ENCODE results near the gene RBKS.

The RBKS gene

GRCh38 chr2:27737676-27738348, 152.4 kb downstream of the RBKS start:
- no peak for TF ChIP-seq SPI1 (IDR thresholded peaks at IDR 0.05; ENCODE audit: borderline replicate concordance, low read depth)
- TF ChIP-seq POLR2AphosphoS5 (IDR thresholded peaks at IDR 0.05; ENCODE audit: low read depth), result no peak
- no peak for TF ChIP-seq REST (IDR thresholded peaks at IDR 0.05; ENCODE audit: insufficient replicate concordance, low read depth)
- TF ChIP-seq, protein P1, sequence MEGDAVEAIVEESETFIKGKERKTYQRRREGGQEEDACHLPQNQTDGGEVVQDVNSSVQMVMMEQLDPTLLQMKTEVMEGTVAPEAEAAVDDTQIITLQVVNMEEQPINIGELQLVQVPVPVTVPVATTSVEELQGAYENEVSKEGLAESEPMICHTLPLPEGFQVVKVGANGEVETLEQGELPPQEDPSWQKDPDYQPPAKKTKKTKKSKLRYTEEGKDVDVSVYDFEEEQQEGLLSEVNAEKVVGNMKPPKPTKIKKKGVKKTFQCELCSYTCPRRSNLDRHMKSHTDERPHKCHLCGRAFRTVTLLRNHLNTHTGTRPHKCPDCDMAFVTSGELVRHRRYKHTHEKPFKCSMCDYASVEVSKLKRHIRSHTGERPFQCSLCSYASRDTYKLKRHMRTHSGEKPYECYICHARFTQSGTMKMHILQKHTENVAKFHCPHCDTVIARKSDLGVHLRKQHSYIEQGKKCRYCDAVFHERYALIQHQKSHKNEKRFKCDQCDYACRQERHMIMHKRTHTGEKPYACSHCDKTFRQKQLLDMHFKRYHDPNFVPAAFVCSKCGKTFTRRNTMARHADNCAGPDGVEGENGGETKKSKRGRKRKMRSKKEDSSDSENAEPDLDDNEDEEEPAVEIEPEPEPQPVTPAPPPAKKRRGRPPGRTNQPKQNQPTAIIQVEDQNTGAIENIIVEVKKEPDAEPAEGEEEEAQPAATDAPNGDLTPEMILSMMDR (IDR thresholded peaks at IDR 0.05; ENCODE audit: insufficient read depth, low read length), result no peak
- no peak for TF ChIP-seq GABPA (IDR thresholded peaks at IDR 0.05; ENCODE audit: low read depth)
- H3K27me3 ChIP-seq (ENCODE audit: insufficient read depth, poor library complexity, severe bottlenecking), result no peaks in the 10 kb centered on the region
- no peak for DNase-seq (ENCODE audit: low read depth in 1 of 2, low spot score in 1 of 2)
- H3K27ac ChIP-seq (replicated peaks), result no peak overlapping the region
- H3K4me3 ChIP-seq (replicated peaks; ENCODE audit: insufficient read depth, low read length), result no peak overlapping the region

GRCh38 chr2:27736890-27737204, 153.3 kb downstream of the RBKS start:
- TF ChIP-seq POLR2AphosphoS5 (IDR thresholded peaks at IDR 0.05; ENCODE audit: low read depth), result no peak
- TF ChIP-seq, protein P1 (IDR thresholded peaks at IDR 0.05; ENCODE audit: insufficient read depth, low read length), result no peak
- no peak for TF ChIP-seq GABPA (IDR thresholded peaks at IDR 0.05; ENCODE audit: low read depth)
- no peak for TF ChIP-seq REST (IDR thresholded peaks at IDR 0.05; ENCODE audit: insufficient replicate concordance, low read depth)
- Histone ChIP-seq H3K27me3 (ENCODE audit: insufficient read depth, poor library complexity, severe bottlenecking) (no peaks in the 10 kb centered on the region), H3K27ac (replicated peaks) (no peak overlapping the region), H3K4me3 (replicated peaks; ENCODE audit: insufficient read depth, low read length) (no peak overlapping the region)
- DNase-seq (ENCODE audit: low read depth in 1 of 2, low spot score in 1 of 2), result no peak

DNA sequence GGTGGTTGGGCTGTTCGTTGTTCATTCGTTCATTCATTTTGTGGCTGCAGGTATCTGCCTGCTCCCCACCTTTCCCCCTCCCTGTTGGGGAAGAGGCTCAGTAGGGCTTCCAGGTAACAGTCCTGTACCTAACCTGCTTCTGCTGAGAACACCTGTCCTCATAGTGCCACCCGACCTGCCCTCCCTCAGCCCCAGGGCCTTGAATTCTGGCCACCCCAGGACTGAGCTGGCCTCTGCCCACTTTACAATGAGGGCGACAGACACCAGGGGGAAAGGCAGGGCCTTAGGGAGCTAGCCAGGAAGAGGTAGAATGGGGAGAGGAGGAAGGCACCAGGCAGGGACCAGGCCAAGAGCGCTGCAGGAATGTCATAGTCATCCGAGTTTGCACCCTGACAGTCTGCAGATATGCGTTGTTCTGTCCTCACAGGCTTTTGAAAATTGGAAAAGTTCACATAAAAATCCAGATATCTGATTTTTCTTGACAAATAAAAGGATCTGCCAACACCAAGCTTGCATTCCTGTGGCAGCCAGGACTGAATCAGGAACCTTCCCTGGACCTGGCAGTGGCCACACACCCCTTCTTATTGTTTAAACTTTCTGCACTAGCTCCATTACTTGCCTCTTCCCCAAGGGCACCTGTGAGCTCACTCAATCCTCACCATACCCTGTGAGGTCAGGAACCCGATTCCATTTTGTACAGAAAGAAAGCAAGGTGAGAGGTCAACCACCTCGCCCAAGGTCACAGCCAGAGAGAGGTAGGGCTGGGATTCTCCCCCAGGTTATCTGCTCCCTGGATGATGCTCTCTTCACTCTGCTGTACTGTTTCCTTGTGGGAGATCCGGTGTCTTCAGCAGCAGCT, 153.9 kb downstream of the RBKS start:
- no peak for DNase-seq (ENCODE audit: low read depth in 1 of 2, low spot score in 1 of 2)
- no peak overlapping the region for H3K27ac ChIP-seq (replicated peaks)
- H3K4me3 ChIP-seq (replicated peaks; ENCODE audit: insufficient read depth, low read length), result no peak overlapping the region
- H3K27me3 ChIP-seq (ENCODE audit: insufficient read depth, poor library complexity, severe bottlenecking), result no peaks in the 10 kb centered on the region
- TF ChIP-seq SPI1 (IDR thresholded peaks at IDR 0.05; ENCODE audit: borderline replicate concordance, low read depth) (no peak), GABPA (IDR thresholded peaks at IDR 0.05; ENCODE audit: low read depth) (no peak), REST (IDR thresholded peaks at IDR 0.05; ENCODE audit: insufficient replicate concordance, low read depth) (no peak), POLR2AphosphoS5 (IDR thresholded peaks at IDR 0.05; ENCODE audit: low read depth) (no peak)
- TF ChIP-seq, protein P1 (IDR thresholded peaks at IDR 0.05; ENCODE audit: insufficient read depth, low read length), result no peak

All from HL-60 (cell line).